ENCODE data around the gene CCDC85A. TPM values are rescaled to one million over a fixed set of nuclear protein-coding genes. Genes with fewer than 3 reads are reported as not detected.

The CCDC85A gene
- total RNA-seq, 2 donors from 2014 or later, result not detected

GRCh38 chr2:56177420-56178220 is 6.2 kb upstream of the CCDC85A start:
- DNase-seq (no peak), ATAC-seq (replicated peaks in 1 of 2) (no peak)
- Mint-ChIP-seq H3K4me3 (no peak overlapping the region), H3K36me3 (ENCODE audit: insufficient read depth in 2 of 2) (no peaks in the 10 kb centered on the region), H3K27ac (no peak overlapping the region), H3K4me1 (ENCODE audit: low read depth) (no peaks in the 10 kb centered on the region), H3K9me3 (no peaks in the 10 kb centered on the region), H3K27me3 (ENCODE audit: low read depth) (peaks cover 12% of the 10 kb centered on the region)

GRCh38 chr2:56179931-56180330 is 3.9 kb upstream of the CCDC85A start:
- Mint-ChIP-seq H3K27ac (no peak overlapping the region), H3K27me3 (ENCODE audit: low read depth) (peaks cover 22% of the 10 kb centered on the region), H3K4me1 (ENCODE audit: low read depth) (peaks cover 5% of the 10 kb centered on the region), H3K36me3 (ENCODE audit: insufficient read depth in 2 of 2) (no peaks in the 10 kb centered on the region), H3K4me3 (no peak overlapping the region), H3K9me3 (no peaks in the 10 kb centered on the region)
- DNase-seq, result no peak
- no peak for ATAC-seq (replicated peaks in 1 of 2)

GRCh38 chr2:56182420-56182819 is 1.4 kb upstream of the CCDC85A start:
- H3K4me3 Mint-ChIP-seq, result no peak overlapping the region
- no peak overlapping the region for H3K27ac Mint-ChIP-seq
- H3K9me3 Mint-ChIP-seq, result no peaks in the 10 kb centered on the region
- no peak for DNase-seq
- H3K36me3 Mint-ChIP-seq (ENCODE audit: insufficient read depth in 2 of 2), result no peaks in the 10 kb centered on the region
- ATAC-seq (replicated peaks in 1 of 2), result no peak
- H3K27me3 Mint-ChIP-seq (ENCODE audit: low read depth), result peaks cover 47% of the 10 kb centered on the region
- peaks cover 5% of the 10 kb centered on the region for H3K4me1 Mint-ChIP-seq (ENCODE audit: low read depth)

- H3K27me3 Mint-ChIP-seq (ENCODE audit: low read depth), result peaks cover 51% of the 10 kb centered on the region
- no peaks in the 10 kb centered on the region for H3K9me3 Mint-ChIP-seq
- H3K27ac Mint-ChIP-seq, result no peak overlapping the region
- DNase-seq (peak in 1 of 2 donors; percentile 2), ATAC-seq (replicated peaks in 1 of 2) (peak; percentile 16 to 25)
- peaks cover 5% of the 10 kb centered on the region for H3K4me1 Mint-ChIP-seq (ENCODE audit: low read depth)
- peak overlapping the region in 1 of 2 donors; percentile 54 for H3K4me3 Mint-ChIP-seq
- no peaks in the 10 kb centered on the region for H3K36me3 Mint-ChIP-seq (ENCODE audit: insufficient read depth in 2 of 2)
These were observed 766 bp downstream of the CCDC85A start for GRCh38 chr2:56184500-56185011.

- Mint-ChIP-seq H3K9me3 (no peaks in the 10 kb centered on the region), H3K27ac (no peak overlapping the region), H3K36me3 (ENCODE audit: insufficient read depth in 2 of 2) (no peaks in the 10 kb centered on the region), H3K4me3 (peak overlapping the region; percentile 52 to 54), H3K27me3 (ENCODE audit: low read depth) (peaks cover 51% of the 10 kb centered on the region), H3K4me1 (ENCODE audit: low read depth) (peaks cover 5% of the 10 kb centered on the region)
- ATAC-seq (replicated peaks in 1 of 2) (no peak), DNase-seq (no peak)
These were observed 1.4 kb downstream of the CCDC85A start for GRCh38 chr2:56185101-56185581.

GRCh38 chr2:56185582-56186046 is 1.8 kb downstream of the CCDC85A start:
- DNase-seq, result no peak
- H3K27me3 Mint-ChIP-seq (ENCODE audit: low read depth), result peaks cover 51% of the 10 kb centered on the region
- no peaks in the 10 kb centered on the region for H3K9me3 Mint-ChIP-seq
- peak overlapping the region; percentile 52 to 54 for H3K4me3 Mint-ChIP-seq
- no peaks in the 10 kb centered on the region for H3K36me3 Mint-ChIP-seq (ENCODE audit: insufficient read depth in 2 of 2)
- H3K4me1 Mint-ChIP-seq (ENCODE audit: low read depth), result peaks cover 5% of the 10 kb centered on the region
- no peak overlapping the region for H3K27ac Mint-ChIP-seq
- no peak for ATAC-seq (replicated peaks in 1 of 2)

GRCh38 chr2:56191617-56192016 is 7.8 kb downstream of the CCDC85A start:
- no peak overlapping the region for H3K4me3 Mint-ChIP-seq
- no peak for ATAC-seq (replicated peaks in 1 of 2)
- no peaks in the 10 kb centered on the region for H3K36me3 Mint-ChIP-seq (ENCODE audit: insufficient read depth in 2 of 2)
- DNase-seq, result no peak
- H3K27ac Mint-ChIP-seq, result no peak overlapping the region
- peaks cover 0 to 3% of the 10 kb centered on the region in 2 donors for H3K9me3 Mint-ChIP-seq
- peaks cover 19% of the 10 kb centered on the region for H3K27me3 Mint-ChIP-seq (ENCODE audit: low read depth)
- no peaks in the 10 kb centered on the region for H3K4me1 Mint-ChIP-seq (ENCODE audit: low read depth)

- H3K27ac Mint-ChIP-seq, result no peak overlapping the region
These were observed 9.0 kb downstream of the CCDC85A start for GRCh38 chr2:56192664-56193305.

GRCh38 chr2:56195563-56195962 is 11.8 kb downstream of the CCDC85A start:
- DNase-seq, result no peak
- H3K4me3 Mint-ChIP-seq, result no peak overlapping the region
- no peak overlapping the region for H3K27ac Mint-ChIP-seq
- H3K4me1 Mint-ChIP-seq (ENCODE audit: low read depth), result no peaks in the 10 kb centered on the region
- no peak for ATAC-seq (replicated peaks in 1 of 2)
- peaks cover 0 to 3% of the 10 kb centered on the region in 2 donors for H3K9me3 Mint-ChIP-seq
- H3K36me3 Mint-ChIP-seq (ENCODE audit: insufficient read depth in 2 of 2), result no peaks in the 10 kb centered on the region
- peaks cover 7% of the 10 kb centered on the region for H3K27me3 Mint-ChIP-seq (ENCODE audit: low read depth)

More at GRCh38 chr2:56192664-56193305, 9.0 kb downstream of the CCDC85A start:
- Mint-ChIP-seq H3K36me3 (ENCODE audit: insufficient read depth in 2 of 2) (no peaks in the 10 kb centered on the region), H3K4me3 (no peak overlapping the region), H3K4me1 (ENCODE audit: low read depth) (no peaks in the 10 kb centered on the region), H3K27me3 (ENCODE audit: low read depth) (peaks cover 7% of the 10 kb centered on the region), H3K9me3 (peaks cover 0 to 3% of the 10 kb centered on the region in 2 donors)
- DNase-seq (no peak), ATAC-seq (replicated peaks in 1 of 2) (no peak)

- Mint-ChIP-seq H3K27ac (no peak overlapping the region), H3K9me3 (no peaks in the 10 kb centered on the region), H3K27me3 (ENCODE audit: low read depth) (no peaks in the 10 kb centered on the region), H3K4me3 (no peak overlapping the region), H3K4me1 (ENCODE audit: low read depth) (no peaks in the 10 kb centered on the region), H3K36me3 (ENCODE audit: insufficient read depth in 2 of 2) (no peaks in the 10 kb centered on the region)
- ATAC-seq (replicated peaks in 1 of 2) (no peak), DNase-seq (no peak)
These were observed 14.0 kb downstream of the CCDC85A start for GRCh38 chr2:56197816-56198215.

- no peak for ATAC-seq (replicated peaks in 1 of 2)
- no peak overlapping the region for H3K27ac Mint-ChIP-seq
- no peaks in the 10 kb centered on the region for H3K27me3 Mint-ChIP-seq (ENCODE audit: low read depth)
- no peaks in the 10 kb centered on the region for H3K36me3 Mint-ChIP-seq (ENCODE audit: insufficient read depth in 2 of 2)
- no peak for DNase-seq
- H3K9me3 Mint-ChIP-seq, result no peaks in the 10 kb centered on the region
- no peaks in the 10 kb centered on the region for H3K4me1 Mint-ChIP-seq (ENCODE audit: low read depth)
- H3K4me3 Mint-ChIP-seq, result no peak overlapping the region
These were observed 15.1 kb downstream of the CCDC85A start for GRCh38 chr2:56198936-56199335.

GRCh38 chr2:56199492-56199891 is 15.7 kb downstream of the CCDC85A start:
- DNase-seq (no peak), ATAC-seq (replicated peaks in 1 of 2) (no peak)
- Mint-ChIP-seq H3K27ac (no peak overlapping the region), H3K27me3 (ENCODE audit: low read depth) (no peaks in the 10 kb centered on the region), H3K4me3 (no peak overlapping the region), H3K9me3 (no peaks in the 10 kb centered on the region), H3K36me3 (ENCODE audit: insufficient read depth in 2 of 2) (no peaks in the 10 kb centered on the region), H3K4me1 (ENCODE audit: low read depth) (no peaks in the 10 kb centered on the region)

- Mint-ChIP-seq H3K4me1 (ENCODE audit: low read depth) (no peaks in the 10 kb centered on the region), H3K9me3 (no peaks in the 10 kb centered on the region), H3K27ac (no peak overlapping the region), H3K27me3 (ENCODE audit: low read depth) (no peaks in the 10 kb centered on the region), H3K4me3 (no peak overlapping the region), H3K36me3 (ENCODE audit: insufficient read depth in 2 of 2) (no peaks in the 10 kb centered on the region)
- ATAC-seq (replicated peaks in 1 of 2) (no peak), DNase-seq (no peak)
These were observed 18.8 kb downstream of the CCDC85A start for GRCh38 chr2:56202381-56203121.

All from activated T-cell treated with anti-CD3 and anti-CD28 coated beads, Interleukin-2, amount 50 U/mL, for 72 hours (primary cell).